GM20000 (cell line): ENCODE data around the gene SF3A1.

Source experiments
- DNase-seq: peaks from one replicate; pipeline ENCODE4 v3.0.0; 2012; ENCODE audit warnings: low spot score
- TF ChIP-seq, protein P1 (sequence below): IDR thresholded peaks from 2 replicates; pipeline ENCODE4 v1.5.1; 2012; ENCODE audit warnings: mild to moderate bottlenecking, control low read depth; ENCODE audit errors: extremely low read depth, missing control alignments

SF3A1 gene

DNA sequence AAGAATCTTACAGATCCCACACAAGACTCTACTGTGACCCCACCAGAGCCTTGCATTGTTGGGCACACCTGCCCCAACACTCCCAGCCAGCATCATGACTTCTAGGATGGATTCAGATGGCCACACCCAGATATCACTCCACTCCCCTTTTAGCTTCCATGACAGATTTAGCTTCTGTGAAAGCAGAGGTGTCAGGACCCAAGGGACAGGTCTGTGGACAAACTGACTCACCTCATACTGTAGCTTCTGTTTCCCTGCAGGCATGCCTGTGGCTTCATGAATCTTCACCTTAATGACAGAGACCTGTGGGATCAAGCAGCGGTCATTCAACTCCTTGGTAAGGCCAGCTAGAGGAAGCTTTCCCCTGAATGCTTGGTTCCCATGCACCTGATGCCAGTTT lies 21.5 kb downstream of the SF3A1 start:
- TF ChIP-seq, protein P1, sequence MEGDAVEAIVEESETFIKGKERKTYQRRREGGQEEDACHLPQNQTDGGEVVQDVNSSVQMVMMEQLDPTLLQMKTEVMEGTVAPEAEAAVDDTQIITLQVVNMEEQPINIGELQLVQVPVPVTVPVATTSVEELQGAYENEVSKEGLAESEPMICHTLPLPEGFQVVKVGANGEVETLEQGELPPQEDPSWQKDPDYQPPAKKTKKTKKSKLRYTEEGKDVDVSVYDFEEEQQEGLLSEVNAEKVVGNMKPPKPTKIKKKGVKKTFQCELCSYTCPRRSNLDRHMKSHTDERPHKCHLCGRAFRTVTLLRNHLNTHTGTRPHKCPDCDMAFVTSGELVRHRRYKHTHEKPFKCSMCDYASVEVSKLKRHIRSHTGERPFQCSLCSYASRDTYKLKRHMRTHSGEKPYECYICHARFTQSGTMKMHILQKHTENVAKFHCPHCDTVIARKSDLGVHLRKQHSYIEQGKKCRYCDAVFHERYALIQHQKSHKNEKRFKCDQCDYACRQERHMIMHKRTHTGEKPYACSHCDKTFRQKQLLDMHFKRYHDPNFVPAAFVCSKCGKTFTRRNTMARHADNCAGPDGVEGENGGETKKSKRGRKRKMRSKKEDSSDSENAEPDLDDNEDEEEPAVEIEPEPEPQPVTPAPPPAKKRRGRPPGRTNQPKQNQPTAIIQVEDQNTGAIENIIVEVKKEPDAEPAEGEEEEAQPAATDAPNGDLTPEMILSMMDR: no peak
- no peak for DNase-seq

DNA sequence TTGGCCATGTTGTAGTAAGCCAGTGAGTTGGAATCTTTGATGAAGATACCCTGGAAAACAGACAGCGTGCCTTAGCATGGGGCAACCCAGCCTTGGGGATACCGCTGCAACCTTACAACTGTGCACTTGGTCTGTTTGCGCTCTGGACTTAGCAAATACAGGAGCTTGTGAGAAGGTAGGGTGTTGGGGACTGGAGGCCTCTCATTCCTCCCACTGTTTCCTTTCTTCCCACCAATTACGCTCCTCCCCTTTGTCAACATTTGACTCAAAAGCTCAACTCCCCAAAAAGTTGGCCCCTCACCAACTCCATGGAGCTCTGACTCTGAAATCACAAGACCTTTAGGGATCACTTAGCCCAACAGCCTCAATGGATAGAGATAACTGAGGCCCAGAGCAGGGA lies 22.0 kb downstream of the SF3A1 start:
- TF ChIP-seq, protein P1: no peak
- DNase-seq: no peak

GRCh38 chr22:30333707-30334087 lies 23.0 kb downstream of the SF3A1 start:
- DNase-seq: no peak
- TF ChIP-seq, protein P1: no peak

- no peak for DNase-seq
- TF ChIP-seq, protein P1: no peak
Observed at GRCh38 chr22:30332994-30333706, 23.5 kb downstream of the SF3A1 start.

DNA sequence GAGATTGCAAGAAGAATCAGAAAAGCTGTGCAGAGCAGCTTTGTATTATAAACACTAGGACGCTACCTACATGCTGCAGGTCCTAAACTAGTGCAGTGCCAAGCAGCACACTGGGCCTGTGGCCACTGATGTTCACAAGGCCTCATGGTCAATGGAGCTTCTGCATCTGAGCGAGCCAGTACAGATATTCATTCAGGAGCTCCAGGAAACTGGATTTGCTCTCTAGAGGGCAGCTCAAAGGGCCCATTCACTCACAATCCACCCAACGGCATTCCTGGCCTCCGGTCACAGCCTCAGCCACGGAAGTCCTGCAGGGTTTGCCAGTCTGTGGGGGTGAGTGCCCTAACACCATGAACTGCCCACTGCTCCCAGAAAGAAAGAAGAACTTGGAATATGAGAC lies 24.1 kb downstream of the SF3A1 start:
- TF ChIP-seq, protein P1: no peak
- no peak for DNase-seq

DNA sequence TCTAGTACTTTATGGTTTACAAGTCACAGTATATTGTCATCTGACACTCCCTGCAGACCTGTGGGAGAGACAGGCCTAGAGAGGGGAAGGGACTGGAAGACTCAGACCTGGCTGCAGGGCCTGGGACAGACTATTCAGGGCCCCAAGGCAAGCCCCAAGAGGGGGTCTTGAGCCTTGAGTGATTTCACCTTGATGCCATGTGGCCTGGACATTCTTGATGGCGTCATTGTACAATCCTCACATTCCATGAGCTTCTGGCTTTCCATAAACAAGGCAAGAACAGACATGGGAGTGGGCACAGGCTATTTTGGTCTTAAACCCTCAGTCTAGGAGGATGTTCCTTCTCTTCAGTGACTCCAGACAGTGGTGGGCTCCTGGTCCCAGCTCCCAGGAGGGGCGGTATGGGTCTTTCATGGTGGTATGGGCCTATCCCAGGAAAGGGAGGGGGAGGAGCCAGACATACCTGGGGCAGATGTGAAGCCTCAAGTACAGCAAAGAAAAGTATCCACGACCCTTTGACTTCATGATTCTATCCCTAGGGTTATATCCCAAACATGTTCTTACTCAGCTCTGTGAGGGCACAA lies 28.1 kb downstream of the SF3A1 start:
- TF ChIP-seq, protein P1: no peak
- DNase-seq: no peak

- no peak for DNase-seq
- TF ChIP-seq, protein P1: no peak
Observed at GRCh38 chr22:30327864-30328345, 28.8 kb downstream of the SF3A1 start.
